ENCODE results near the gene DNAJA4. TPM values are rescaled to one million over a fixed set of nuclear protein-coding genes. Genes with fewer than 3 reads are reported as not detected.

Gene DNAJA4
- total RNA-seq, 1 donor from 2014 or later: 17.9 TPM

GRCh38 chr15:78308422-78309032 is 44.2 kb downstream of the DNAJA4 start:
- no peak overlapping the region for H3K27ac ChIP-seq
- no peaks in the 10 kb centered on the region for H3K9me3 ChIP-seq
- peaks cover 3% of the 10 kb centered on the region for H3K4me1 ChIP-seq
- H3K4me3 ChIP-seq: no peak overlapping the region
- ATAC-seq: peak; percentile 90
- intact Hi-C loops (cut with DNase I): loop anchor here (5.0 kb wide), 1 partner anchor 114 kb away; no protein-coding TSS in a partner anchor
- no peaks in the 10 kb centered on the region for H3K36me3 ChIP-seq
- peak; percentile 84 for DNase-seq
- peak; percentile 82 for TF ChIP-seq CTCF (IDR thresholded peaks at IDR 0.05)
- peaks cover 20% of the 10 kb centered on the region for H3K27me3 ChIP-seq

DNA sequence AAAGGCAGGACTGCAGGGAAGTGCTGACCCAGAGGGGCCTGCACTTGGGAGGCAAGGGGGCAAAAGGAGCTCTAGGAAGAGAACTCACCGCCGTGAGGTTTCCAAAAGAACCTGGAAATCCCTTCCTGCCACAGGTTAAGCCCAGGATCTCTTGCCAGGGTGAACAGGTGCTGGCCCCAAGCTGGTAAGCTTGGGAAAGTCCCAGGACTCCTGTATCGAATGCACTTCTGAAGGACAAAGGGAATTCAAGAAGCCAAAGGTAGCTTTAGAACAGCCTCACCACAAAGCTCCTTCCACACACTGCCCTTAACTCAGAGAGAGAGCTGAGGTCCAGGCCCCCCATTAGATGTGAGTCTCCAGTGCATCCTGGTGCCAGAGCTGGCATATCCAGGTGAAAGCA is 46.9 kb downstream of the DNAJA4 start:
- no peak for DNase-seq
- H3K4me3 ChIP-seq: no peak overlapping the region
- ATAC-seq: no peak
- H3K9me3 ChIP-seq: no peaks in the 10 kb centered on the region
- H3K4me1 ChIP-seq: peaks cover 3% of the 10 kb centered on the region
- TF ChIP-seq CTCF (IDR thresholded peaks at IDR 0.05): no peak
- H3K27ac ChIP-seq: no peak overlapping the region
- no peaks in the 10 kb centered on the region for H3K27me3 ChIP-seq
- no peaks in the 10 kb centered on the region for H3K36me3 ChIP-seq
- intact Hi-C loops (cut with DNase I): no loop called here

- no peaks in the 10 kb centered on the region for H3K27me3 ChIP-seq
- intact Hi-C loops (cut with DNase I): no loop called here
- peaks cover 3% of the 10 kb centered on the region for H3K4me1 ChIP-seq
- H3K36me3 ChIP-seq: no peaks in the 10 kb centered on the region
- no peak for DNase-seq
- no peak for ATAC-seq
- H3K4me3 ChIP-seq: no peak overlapping the region
- H3K27ac ChIP-seq: no peak overlapping the region
- TF ChIP-seq CTCF (IDR thresholded peaks at IDR 0.05): no peak
- no peaks in the 10 kb centered on the region for H3K9me3 ChIP-seq
Observed at GRCh38 chr15:78312536-78312935, 48.2 kb downstream of the DNAJA4 start.

DNA sequence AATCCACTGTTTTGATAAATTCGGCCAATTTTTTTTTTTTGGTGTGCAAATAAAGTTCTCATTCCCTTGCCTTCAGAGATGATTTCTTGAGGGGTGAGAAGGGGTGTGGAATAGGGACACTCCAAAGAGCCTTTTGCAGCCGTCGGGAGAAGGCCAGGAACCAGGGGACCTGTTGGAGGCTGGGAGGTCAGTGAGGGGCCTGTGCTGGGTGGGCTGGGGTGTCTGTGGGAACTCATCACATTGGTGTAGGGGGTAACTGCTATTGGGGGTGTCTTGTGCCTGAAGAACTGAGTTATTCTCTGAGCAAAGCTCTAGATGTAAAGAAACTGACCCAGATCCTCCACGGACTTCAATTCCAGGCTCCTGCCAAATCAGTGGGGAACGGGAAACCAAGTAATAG is 48.6 kb downstream of the DNAJA4 start:
- H3K4me3 ChIP-seq: no peak overlapping the region
- H3K27me3 ChIP-seq: no peaks in the 10 kb centered on the region
- H3K36me3 ChIP-seq: no peaks in the 10 kb centered on the region
- TF ChIP-seq CTCF (IDR thresholded peaks at IDR 0.05): no peak
- ATAC-seq (no peak), DNase-seq (no peak)
- no peaks in the 10 kb centered on the region for H3K9me3 ChIP-seq
- intact Hi-C loops (cut with DNase I): no loop called here
- no peak overlapping the region for H3K27ac ChIP-seq
- peaks cover 3% of the 10 kb centered on the region for H3K4me1 ChIP-seq

DNA sequence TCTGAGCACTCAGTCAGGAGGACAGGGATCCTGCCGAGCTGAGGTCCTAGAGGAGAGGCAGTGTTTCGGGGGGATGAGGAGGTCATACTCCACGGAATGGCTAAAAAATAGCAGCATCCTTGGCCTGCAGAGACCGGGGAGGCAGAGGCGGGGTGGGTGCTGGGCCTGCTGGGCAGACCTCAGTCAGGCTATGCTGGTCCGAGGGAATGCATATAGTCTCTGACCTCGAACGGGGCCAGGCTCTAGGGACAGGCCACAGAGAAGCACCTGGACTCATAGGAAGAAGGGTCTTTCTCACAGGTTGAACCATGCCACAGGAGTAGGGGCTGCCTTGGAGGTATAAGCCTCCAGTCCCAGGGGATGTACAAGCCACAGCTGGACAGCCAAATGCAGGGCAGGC is 49.0 kb downstream of the DNAJA4 start:
- Histone ChIP-seq H3K27ac (no peak overlapping the region), H3K27me3 (no peaks in the 10 kb centered on the region), H3K4me3 (no peak overlapping the region), H3K4me1 (peaks cover 3% of the 10 kb centered on the region), H3K9me3 (no peaks in the 10 kb centered on the region), H3K36me3 (no peaks in the 10 kb centered on the region)
- ATAC-seq (no peak), DNase-seq (no peak)
- intact Hi-C loops (cut with DNase I): no loop called here
- TF ChIP-seq CTCF (IDR thresholded peaks at IDR 0.05): no peak

DNA sequence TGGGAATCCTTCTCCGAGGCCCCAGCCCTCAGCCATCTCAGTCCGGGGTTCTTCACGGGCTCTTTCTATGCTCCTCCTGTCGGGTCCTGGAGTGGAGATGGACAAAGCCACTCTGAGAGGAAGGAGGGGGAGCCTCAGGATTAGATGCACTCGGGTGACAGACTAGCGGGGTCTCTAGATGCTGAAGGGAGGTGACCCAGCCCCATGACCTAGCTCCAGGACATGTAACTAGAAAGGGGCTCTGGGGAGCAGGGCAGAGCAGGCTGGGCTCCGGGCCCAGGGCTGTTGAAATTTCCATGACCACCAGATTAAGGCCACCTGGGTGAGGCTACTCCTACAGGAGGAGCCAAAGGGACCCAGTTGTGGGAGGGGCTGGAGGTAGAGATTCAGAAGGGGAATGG is 49.8 kb downstream of the DNAJA4 start:
- TF ChIP-seq CTCF (IDR thresholded peaks at IDR 0.05): no peak
- no peaks in the 10 kb centered on the region for H3K4me1 ChIP-seq
- no peak overlapping the region for H3K27ac ChIP-seq
- intact Hi-C loops (cut with DNase I): no loop called here
- DNase-seq (peak; percentile 31), ATAC-seq (no peak)
- no peaks in the 10 kb centered on the region for H3K9me3 ChIP-seq
- no peaks in the 10 kb centered on the region for H3K27me3 ChIP-seq
- no peak overlapping the region for H3K4me3 ChIP-seq
- no peaks in the 10 kb centered on the region for H3K36me3 ChIP-seq

Measured in upper lobe of right lung (tissue), 1 donor.